Measurements from ENCODE around the gene CTDP1. TPM values are rescaled to one million over a fixed set of nuclear protein-coding genes. Genes with fewer than 3 reads are reported as not detected.

The CTDP1 gene
- total RNA-seq, 1 experiment from 2014 or later: 24.9 TPM

DNA sequence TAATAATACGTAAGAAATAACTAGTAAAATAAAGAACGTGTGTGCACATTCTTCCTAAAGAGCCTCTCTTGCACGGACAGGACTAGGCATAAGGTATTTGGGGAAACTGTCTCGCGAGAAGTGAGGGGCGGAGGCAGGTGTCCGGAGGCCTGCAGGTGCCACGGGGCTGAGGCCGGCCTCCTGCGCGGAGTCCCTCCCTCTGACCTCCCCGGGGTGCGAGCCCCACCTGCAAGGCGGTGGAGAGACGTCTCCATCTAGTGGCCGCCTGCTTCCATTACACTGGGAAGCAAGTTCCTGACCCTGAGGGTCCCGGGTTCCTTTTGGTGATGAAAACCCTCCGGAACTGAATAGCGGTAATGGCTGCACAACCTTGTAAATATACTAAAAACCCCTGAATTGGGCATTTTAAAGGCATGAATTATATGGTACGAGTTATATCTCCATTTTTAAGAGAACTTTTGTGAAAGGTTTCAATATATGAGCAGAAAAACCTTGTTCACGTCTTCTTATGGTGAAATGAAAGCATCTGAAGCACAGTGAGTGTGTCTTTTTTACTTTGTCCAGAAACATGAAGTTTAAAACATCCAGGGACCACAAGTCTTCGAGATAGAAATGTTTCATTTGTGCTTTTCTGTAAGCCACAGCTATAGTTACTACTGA, 35.5 kb upstream of the CTDP1 start:
- H3K4me3 ChIP-seq (replicated peaks in 1 of 2; ENCODE audit: low read depth in 1 of 2, low read length in 2 of 2): no peak overlapping the region
- DNase-seq (ENCODE audit: low read depth, low spot score): peak; percentile 88
- H3K79me2 ChIP-seq (ENCODE audit: insufficient read depth, low read length): no peaks in the 10 kb centered on the region
- no peaks in the 10 kb centered on the region for H4K20me1 ChIP-seq (ENCODE audit: insufficient read depth)
- no peak overlapping the region for H3K9ac ChIP-seq (ENCODE audit: low read length)
- H3K4me1 ChIP-seq (ENCODE audit: control insufficient read depth in 1 of 2, insufficient read depth in 2 of 2, low read length in 2 of 2): peaks cover 0 to 5% of the 10 kb centered on the region in 2 experiments; a peak in 1 of 4 replicates
- TF ChIP-seq POLR2AphosphoS5 (IDR thresholded peaks at IDR 0.05; ENCODE audit: low read depth, low read length) (no peak; the same call in 1 of the 2 replicates), CBX3 (IDR thresholded peaks at IDR 0.05; ENCODE audit: low read depth) (peak; percentile 94), RAD21 (IDR thresholded peaks at IDR 0.05; ENCODE audit: low read depth) (peak; percentile 99), FOSL1 (IDR thresholded peaks at IDR 0.05; ENCODE audit: low read depth) (no peak; the same call in 1 of the 2 replicates), EZH2 (IDR thresholded peaks at IDR 0.05) (no peak), ZNF274 (IDR thresholded peaks at IDR 0.05; ENCODE audit: low read depth, low read length) (no peak), YY1 (IDR thresholded peaks at IDR 0.05; ENCODE audit: extremely low read depth, insufficient replicate concordance, low read depth, low read length) (no peak), SRF (IDR thresholded peaks at IDR 0.05; ENCODE audit: low read depth) (no peak; the same call in 1 of the 2 replicates), SP1 (IDR thresholded peaks at IDR 0.05; ENCODE audit: low read depth) (no peak), ELF1 (IDR thresholded peaks at IDR 0.05; ENCODE audit: borderline replicate concordance, low read depth) (no peak), SIN3A (IDR thresholded peaks at IDR 0.05; ENCODE audit: low read depth) (no peak), TCF7L2 (IDR thresholded peaks at IDR 0.05; ENCODE audit: borderline replicate concordance, extremely low read depth, insufficient read depth, insufficient read length) (no peak), ZFX (IDR thresholded peaks at IDR 0.05) (no peak), EGR1 (IDR thresholded peaks at IDR 0.05; ENCODE audit: low read depth) (peak; percentile 28; the same call in 1 of the 2 replicates)
- TF ChIP-seq, protein P1, sequence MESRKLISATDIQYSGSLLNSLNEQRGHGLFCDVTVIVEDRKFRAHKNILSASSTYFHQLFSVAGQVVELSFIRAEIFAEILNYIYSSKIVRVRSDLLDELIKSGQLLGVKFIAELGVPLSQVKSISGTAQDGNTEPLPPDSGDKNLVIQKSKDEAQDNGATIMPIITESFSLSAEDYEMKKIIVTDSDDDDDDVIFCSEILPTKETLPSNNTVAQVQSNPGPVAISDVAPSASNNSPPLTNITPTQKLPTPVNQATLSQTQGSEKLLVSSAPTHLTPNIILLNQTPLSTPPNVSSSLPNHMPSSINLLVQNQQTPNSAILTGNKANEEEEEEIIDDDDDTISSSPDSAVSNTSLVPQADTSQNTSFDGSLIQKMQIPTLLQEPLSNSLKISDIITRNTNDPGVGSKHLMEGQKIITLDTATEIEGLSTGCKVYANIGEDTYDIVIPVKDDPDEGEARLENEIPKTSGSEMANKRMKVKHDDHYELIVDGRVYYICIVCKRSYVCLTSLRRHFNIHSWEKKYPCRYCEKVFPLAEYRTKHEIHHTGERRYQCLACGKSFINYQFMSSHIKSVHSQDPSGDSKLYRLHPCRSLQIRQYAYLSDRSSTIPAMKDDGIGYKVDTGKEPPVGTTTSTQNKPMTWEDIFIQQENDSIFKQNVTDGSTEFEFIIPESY (IDR thresholded peaks at IDR 0.05; ENCODE audit: extremely low read depth, insufficient replicate concordance, low read length): peak; percentile 94
- TF ChIP-seq, protein P2, sequence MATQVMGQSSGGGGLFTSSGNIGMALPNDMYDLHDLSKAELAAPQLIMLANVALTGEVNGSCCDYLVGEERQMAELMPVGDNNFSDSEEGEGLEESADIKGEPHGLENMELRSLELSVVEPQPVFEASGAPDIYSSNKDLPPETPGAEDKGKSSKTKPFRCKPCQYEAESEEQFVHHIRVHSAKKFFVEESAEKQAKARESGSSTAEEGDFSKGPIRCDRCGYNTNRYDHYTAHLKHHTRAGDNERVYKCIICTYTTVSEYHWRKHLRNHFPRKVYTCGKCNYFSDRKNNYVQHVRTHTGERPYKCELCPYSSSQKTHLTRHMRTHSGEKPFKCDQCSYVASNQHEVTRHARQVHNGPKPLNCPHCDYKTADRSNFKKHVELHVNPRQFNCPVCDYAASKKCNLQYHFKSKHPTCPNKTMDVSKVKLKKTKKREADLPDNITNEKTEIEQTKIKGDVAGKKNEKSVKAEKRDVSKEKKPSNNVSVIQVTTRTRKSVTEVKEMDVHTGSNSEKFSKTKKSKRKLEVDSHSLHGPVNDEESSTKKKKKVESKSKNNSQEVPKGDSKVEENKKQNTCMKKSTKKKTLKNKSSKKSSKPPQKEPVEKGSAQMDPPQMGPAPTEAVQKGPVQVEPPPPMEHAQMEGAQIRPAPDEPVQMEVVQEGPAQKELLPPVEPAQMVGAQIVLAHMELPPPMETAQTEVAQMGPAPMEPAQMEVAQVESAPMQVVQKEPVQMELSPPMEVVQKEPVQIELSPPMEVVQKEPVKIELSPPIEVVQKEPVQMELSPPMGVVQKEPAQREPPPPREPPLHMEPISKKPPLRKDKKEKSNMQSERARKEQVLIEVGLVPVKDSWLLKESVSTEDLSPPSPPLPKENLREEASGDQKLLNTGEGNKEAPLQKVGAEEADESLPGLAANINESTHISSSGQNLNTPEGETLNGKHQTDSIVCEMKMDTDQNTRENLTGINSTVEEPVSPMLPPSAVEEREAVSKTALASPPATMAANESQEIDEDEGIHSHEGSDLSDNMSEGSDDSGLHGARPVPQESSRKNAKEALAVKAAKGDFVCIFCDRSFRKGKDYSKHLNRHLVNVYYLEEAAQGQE (IDR thresholded peaks at IDR 0.05; ENCODE audit: low read depth): no peak
- TF ChIP-seq, protein P3, sequence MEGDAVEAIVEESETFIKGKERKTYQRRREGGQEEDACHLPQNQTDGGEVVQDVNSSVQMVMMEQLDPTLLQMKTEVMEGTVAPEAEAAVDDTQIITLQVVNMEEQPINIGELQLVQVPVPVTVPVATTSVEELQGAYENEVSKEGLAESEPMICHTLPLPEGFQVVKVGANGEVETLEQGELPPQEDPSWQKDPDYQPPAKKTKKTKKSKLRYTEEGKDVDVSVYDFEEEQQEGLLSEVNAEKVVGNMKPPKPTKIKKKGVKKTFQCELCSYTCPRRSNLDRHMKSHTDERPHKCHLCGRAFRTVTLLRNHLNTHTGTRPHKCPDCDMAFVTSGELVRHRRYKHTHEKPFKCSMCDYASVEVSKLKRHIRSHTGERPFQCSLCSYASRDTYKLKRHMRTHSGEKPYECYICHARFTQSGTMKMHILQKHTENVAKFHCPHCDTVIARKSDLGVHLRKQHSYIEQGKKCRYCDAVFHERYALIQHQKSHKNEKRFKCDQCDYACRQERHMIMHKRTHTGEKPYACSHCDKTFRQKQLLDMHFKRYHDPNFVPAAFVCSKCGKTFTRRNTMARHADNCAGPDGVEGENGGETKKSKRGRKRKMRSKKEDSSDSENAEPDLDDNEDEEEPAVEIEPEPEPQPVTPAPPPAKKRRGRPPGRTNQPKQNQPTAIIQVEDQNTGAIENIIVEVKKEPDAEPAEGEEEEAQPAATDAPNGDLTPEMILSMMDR (IDR thresholded peaks at IDR 0.05 in 2 of 3, conservative IDR thresholded peaks at IDR 0.05 in 1 of 3; ENCODE audit: borderline replicate concordance in 1 of 3, insufficient read depth in 1 of 3, low read depth in 2 of 3, low read length in 2 of 3): peak; percentile 88 to 95 (median 90)
- TF ChIP-seq, protein P4, sequence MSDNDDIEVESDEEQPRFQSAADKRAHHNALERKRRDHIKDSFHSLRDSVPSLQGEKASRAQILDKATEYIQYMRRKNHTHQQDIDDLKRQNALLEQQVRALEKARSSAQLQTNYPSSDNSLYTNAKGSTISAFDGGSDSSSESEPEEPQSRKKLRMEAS (IDR thresholded peaks at IDR 0.05): peak; percentile 62
- RAD21 ChIA-PET (ENCODE audit: low non-redundant PET in 1 of 2, low total read pairs in 2 of 2, uncharacterized antibody in 2 of 2, unreplicated experiment in 2 of 2): no interaction called here
- peak overlapping the region; percentile 73 for H2AFZ ChIP-seq (ENCODE audit: low read depth, low read length, poor library complexity, severe bottlenecking)
- no TSS peak for BruUV-seq (replicated peaks)
- H3K9me3 ChIP-seq (ENCODE audit: control insufficient read depth in 1 of 2, insufficient read depth in 1 of 2, low read depth in 1 of 2, low read length in 2 of 2): no peaks in the 10 kb centered on the region
- POLR2A ChIA-PET: no interaction called here
- intact Hi-C loops (cut with micrococcal nuclease): loop anchor here (1.0 to 10.0 kb wide), 3 partner anchors 115 to 769 kb away; no protein-coding TSS in a partner anchor
- no peaks in the 10 kb centered on the region for H3K36me3 ChIP-seq (ENCODE audit: control insufficient read depth in 1 of 2, insufficient read depth in 2 of 2, low read length in 2 of 2)
- ATAC-seq: peak; percentile 99
- no peaks in the 10 kb centered on the region for H3K9me2 ChIP-seq (ENCODE audit: insufficient read depth)
- CTCF ChIA-PET: interaction anchor here (0.6 to 1.2 kb wide), 2 partner anchors 253 to 263 kb away, joined by 3 read pairs; no protein-coding TSS in a partner anchor
- peak overlapping the region; percentile 31 for H3K4me2 ChIP-seq (ENCODE audit: low read length)
- no peak overlapping the region for H3K27ac ChIP-seq (ENCODE audit: low read depth, low read length)
- no peaks in the 10 kb centered on the region for H3K27me3 ChIP-seq (ENCODE audit: insufficient read depth, low read length)
